ENCODE measurements around the gene EEPD1.
"Not testable (repeated sequence)": the region's sequence is repeated elsewhere in the genome, so short reads cannot be mapped to it uniquely, and the experiment has no call there.

EEPD1 gene

GRCh38 chr7:36129048-36129534 is 24.0 kb upstream of the EEPD1 start:
- peak; percentile 9 for DNase-seq (ENCODE audit: low read depth)

- DNase-seq (ENCODE audit: low read depth), result no peak
These were observed 22.7 kb upstream of the EEPD1 start for GRCh38 chr7:36130236-36130945.

GRCh38 chr7:36131026-36131425 is 22.0 kb upstream of the EEPD1 start:
- no peak for DNase-seq (ENCODE audit: low read depth)

- DNase-seq (ENCODE audit: low read depth), result no peak
These were observed 21.6 kb upstream of the EEPD1 start for GRCh38 chr7:36131499-36131898.

GRCh38 chr7:36132012-36132411 is 21.0 kb upstream of the EEPD1 start:
- DNase-seq (ENCODE audit: low read depth), result no peak

GRCh38 chr7:36135700-36136099 is 17.4 kb upstream of the EEPD1 start:
- no peak for DNase-seq (ENCODE audit: low read depth)

- no peak for DNase-seq (ENCODE audit: low read depth)
These were observed 15.8 kb upstream of the EEPD1 start for GRCh38 chr7:36137258-36137657.

GRCh38 chr7:36137754-36138153 is 15.3 kb upstream of the EEPD1 start:
- DNase-seq (ENCODE audit: low read depth), result no peak

GRCh38 chr7:36138209-36138608 is 14.8 kb upstream of the EEPD1 start:
- DNase-seq (ENCODE audit: low read depth), result no peak

GRCh38 chr7:36141351-36141750 is 11.7 kb upstream of the EEPD1 start:
- DNase-seq (ENCODE audit: low read depth), result no peak

- DNase-seq (ENCODE audit: low read depth), result no peak
These were observed 11.2 kb upstream of the EEPD1 start for GRCh38 chr7:36141850-36142249.

GRCh38 chr7:36144189-36144588 is 8.9 kb upstream of the EEPD1 start:
- DNase-seq (ENCODE audit: low read depth), result no peak

GRCh38 chr7:36145686-36146085 is 7.4 kb upstream of the EEPD1 start:
- no peak for DNase-seq (ENCODE audit: low read depth)

GRCh38 chr7:36147361-36147760 is 5.7 kb upstream of the EEPD1 start:
- no peak for DNase-seq (ENCODE audit: low read depth)

- no peak for DNase-seq (ENCODE audit: low read depth)
These were observed 4.5 kb upstream of the EEPD1 start for GRCh38 chr7:36148422-36149065.

GRCh38 chr7:36149240-36149639 is 3.8 kb upstream of the EEPD1 start:
- DNase-seq (ENCODE audit: low read depth), result not testable (repeated sequence)

GRCh38 chr7:36149694-36150452 is 3.2 kb upstream of the EEPD1 start:
- no peak for DNase-seq (ENCODE audit: low read depth)

GRCh38 chr7:36151921-36152755 is 916 bp upstream of the EEPD1 start:
- DNase-seq (ENCODE audit: low read depth), result no peak

- no peak for DNase-seq (ENCODE audit: low read depth)
These were observed 580 bp downstream of the EEPD1 start for GRCh38 chr7:36153571-36154097.

- no peak for DNase-seq (ENCODE audit: low read depth)
These were observed 1.5 kb downstream of the EEPD1 start for GRCh38 chr7:36154255-36155212.

Measured in fibroblast of the conjunctiva (primary cell).